Mucosa of gallbladder (tissue), 1 donor: Measurements from ENCODE around the gene THSD4. TPM values are rescaled to one million over a fixed set of nuclear protein-coding genes. Genes with fewer than 3 reads are reported as not detected.

ENCODE experiments used
- DNase-seq: peaks from one replicate; pipeline ENCODE4 v3.0.0-alpha.2; 2020; ENCODE audit warnings: low spot score
- total RNA-seq: library from RNA; stranded (reverse); gene quantifications from one replicate; pipeline ENCODE4 v1.2.1, GENCODE V29; 2021
- donor health status: DM: no; HTN: no; CAD: no.

Gene THSD4
- total RNA-seq, 1 donor from 2014 or later = 71.2 TPM

GRCh38 chr15:71223516-71223915 lies 108.2 kb downstream of the THSD4 start:
- no peak for DNase-seq

DNA sequence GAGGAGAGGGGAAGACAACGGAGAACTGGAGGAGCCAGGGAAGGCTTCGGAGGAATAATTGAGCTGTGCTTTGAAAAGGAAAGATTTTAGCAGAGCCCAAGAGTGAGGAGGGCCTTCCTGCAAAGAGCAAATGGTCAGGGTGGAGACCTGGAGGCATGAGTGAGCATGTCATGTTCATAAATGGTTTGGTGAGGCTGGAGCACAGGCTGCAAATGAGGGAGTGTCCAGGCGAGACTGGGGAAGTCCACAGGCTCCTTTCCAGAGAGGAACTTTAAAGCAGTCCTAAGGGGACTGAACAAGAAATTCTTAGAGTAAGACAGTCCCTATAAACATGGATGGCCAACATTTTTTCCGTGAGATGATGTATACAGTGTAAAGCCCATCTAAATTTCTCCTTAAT lies 108.8 kb downstream of the THSD4 start:
- DNase-seq = no peak

DNA sequence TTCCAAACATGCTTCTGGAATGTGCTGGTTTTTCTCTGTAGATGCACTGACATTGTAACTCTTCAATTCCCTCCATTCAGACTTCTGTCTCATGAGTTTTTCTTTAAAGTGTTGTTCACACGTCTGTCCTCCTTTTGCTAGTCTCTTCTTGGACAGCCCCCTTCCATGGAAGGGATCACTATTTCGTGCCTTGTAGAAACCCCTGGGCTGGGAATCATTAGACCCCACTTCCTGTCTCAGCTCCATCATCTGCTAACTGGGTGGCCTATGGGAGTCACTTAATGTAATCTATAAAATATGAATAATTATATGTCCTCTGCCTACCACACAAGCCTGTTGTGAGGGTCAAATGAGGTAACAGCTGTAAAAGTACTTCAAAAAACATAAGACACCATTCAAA lies 110.6 kb downstream of the THSD4 start:
- DNase-seq = no peak

DNA sequence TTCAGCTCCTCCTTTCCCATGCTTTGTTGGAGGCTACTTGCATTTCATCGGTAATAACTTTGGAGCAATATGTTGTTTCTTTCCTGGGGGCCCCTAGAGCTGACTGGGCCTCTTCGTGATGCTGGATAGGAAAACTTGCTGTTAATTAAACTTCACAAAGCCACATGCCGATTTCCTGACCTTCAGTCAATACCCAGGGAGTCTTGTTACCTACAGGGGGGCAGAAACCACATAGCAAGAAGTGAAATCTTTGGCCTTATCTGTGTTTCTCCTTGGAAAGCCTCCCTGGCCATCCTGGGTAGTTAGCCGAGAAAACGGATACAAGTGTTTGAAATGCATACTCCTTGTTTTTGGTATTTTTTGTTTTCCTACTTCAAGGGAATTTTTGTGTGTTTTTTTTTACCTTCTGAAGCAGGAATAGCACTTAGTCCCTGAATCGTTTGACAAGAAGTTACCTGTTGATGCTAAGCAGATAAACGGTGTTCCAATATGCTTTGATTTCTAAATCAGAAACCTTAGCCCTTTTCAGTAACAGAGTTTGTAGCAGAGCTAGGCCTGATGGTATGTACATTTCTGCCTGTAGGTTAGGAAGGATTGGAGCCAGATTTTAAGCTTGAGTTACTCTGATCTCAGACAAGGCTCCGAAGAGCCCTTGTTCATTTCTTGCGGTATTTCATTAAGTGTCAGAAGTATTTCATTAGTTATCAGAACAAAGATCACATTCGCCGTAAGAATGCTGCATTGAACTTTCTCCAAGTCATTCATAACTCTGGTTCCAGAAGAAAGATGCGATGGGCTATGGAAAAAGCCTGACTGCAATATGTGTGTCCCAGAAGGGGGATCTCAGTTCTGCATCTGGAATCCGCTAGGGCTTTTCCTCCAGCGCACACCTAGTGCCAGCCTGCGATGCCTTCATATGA lies 111.5 kb downstream of the THSD4 start:
- DNase-seq = no peak

GRCh38 chr15:71228403-71228802 lies 113.1 kb downstream of the THSD4 start:
- DNase-seq = no peak

GRCh38 chr15:71230303-71230702 lies 115.0 kb downstream of the THSD4 start:
- no peak for DNase-seq

GRCh38 chr15:71231758-71232157 lies 116.5 kb downstream of the THSD4 start:
- no peak for DNase-seq

- DNase-seq = no peak
Measured at GRCh38 chr15:71232411-71232810, 117.1 kb downstream of the THSD4 start.

DNA sequence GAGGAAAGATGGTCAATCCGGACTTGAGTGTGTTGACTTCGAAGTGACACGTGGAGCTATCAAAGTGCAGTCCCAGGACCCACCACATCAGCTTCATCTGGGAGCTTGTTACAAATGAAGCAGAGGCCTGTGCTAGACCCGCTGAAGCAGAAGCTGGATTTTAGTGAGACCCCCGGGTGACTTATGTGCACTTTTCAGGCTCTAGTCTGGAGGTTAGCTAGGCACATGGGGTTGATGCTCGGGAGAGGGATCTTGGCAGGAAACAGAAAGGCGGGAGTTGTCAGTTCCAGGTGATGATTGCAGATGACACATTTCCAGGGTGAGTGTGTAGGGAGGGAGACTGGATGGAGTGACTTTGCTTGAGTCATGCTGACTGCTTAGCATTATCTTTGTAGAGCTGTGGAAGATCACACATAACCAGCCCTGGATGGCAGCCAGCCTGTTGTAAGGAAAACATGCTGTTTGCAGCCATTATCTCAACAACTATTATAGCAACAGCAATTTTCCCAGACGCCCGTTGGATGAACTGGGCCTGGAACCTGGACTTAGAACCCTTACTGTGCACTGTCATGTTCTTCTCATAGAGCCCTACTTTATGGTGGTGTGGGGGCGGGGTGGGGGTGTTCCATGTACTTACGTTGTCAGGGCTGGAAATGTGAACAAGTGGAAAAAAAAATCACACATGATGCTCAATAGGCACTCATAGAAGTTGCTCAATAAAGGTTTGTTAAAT lies 122.4 kb downstream of the THSD4 start:
- DNase-seq = peak; percentile 76

DNA sequence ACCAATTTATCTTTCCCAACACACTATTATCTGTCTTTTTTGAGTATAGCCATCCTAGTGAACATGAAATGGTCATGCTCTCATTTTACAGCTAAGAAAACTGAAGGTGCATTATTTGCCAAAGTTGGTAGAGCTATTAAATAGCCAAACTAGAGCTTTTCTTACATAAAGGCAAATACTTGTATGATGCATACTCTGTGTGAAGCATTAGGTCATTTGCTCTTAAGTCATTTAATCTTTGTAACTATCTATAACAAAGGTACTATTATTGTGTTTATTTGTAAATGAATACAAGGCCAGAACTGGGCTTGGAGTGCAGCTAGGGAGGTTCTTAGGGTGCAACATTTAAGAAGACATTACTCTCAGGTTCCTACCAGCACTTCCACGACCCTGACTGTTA lies 123.7 kb downstream of the THSD4 start:
- DNase-seq = no peak

- no peak for DNase-seq
Measured at GRCh38 chr15:71239592-71240364, 124.5 kb downstream of the THSD4 start.

- DNase-seq = no peak
Measured at GRCh38 chr15:71242292-71242691, 127.0 kb downstream of the THSD4 start.

- DNase-seq = no peak
Measured at GRCh38 chr15:71244250-71244649, 129.0 kb downstream of the THSD4 start.

- DNase-seq = no peak
Measured at GRCh38 chr15:71245588-71245987, 130.3 kb downstream of the THSD4 start.

DNA sequence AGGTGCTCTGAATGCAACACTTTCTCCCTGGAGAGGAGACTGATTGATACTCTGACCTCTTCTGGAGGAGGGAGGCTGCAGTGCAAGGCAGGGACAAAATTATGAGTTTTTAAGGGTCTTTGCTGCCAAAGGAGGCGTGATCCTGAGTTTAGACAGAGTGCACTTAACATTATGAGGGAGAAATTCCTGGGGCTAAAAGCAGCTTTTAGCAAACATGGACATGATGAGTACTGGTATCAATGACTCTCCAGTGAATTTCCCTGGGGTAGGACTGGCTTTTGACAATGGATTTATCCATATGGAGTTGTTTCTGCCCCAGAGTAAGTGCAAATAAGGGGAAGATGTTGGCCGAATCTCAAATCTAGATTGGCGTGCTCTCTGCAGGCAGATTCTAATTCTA lies 133.1 kb downstream of the THSD4 start:
- no peak for DNase-seq

DNA sequence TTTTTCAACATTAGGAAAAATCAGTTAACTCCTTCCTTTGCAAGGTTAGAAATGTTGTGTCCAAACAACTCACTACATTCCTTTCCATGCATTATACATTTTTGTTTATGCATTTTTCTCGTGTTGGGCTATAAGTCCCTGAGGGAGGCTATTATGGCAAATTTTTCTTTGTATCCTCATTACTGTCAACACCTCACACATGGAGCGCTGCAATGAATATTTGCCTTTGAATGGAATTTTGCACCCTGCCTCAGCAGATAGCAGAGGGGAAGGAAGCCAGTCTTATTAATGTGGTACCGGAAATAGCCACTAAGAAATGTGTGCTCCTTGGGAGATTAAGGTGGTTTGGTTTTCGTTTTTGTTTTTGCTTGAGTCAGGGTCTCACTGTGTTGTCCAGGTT lies 134.7 kb downstream of the THSD4 start:
- no peak for DNase-seq

- DNase-seq = no peak
Measured at GRCh38 chr15:71250936-71251583, 135.8 kb downstream of the THSD4 start.

GRCh38 chr15:71251584-71252043 lies 136.3 kb downstream of the THSD4 start:
- no peak for DNase-seq

- no peak for DNase-seq
Measured at GRCh38 chr15:71252044-71252739, 136.9 kb downstream of the THSD4 start.

GRCh38 chr15:71252740-71253047 lies 137.4 kb downstream of the THSD4 start:
- DNase-seq = no peak

GRCh38 chr15:71254491-71254890 lies 139.2 kb downstream of the THSD4 start:
- no peak for DNase-seq
